Spinal cord (tissue), 10 donors: ENCODE measurements around the gene SGPP1. TPM values are rescaled to one million over a fixed set of nuclear protein-coding genes. Genes with fewer than 3 reads are reported as not detected.
"Not testable (repeated sequence)": the region's sequence is repeated elsewhere in the genome, so short reads cannot be mapped to it uniquely, and the experiment has no call there.

Experiments
- DNase-seq, 6 donors: peaks; one replicate each; pipeline versions ENCODE4 v3.0.0 to v3.0.0-alpha.2; 2013 to 2015; ENCODE audit warnings: low spot score in 6 of 6, low read depth in 4 of 6
- H3K27ac ChIP-seq: one replicate; pipeline ENCODE4 v1.5.1; 2013; ENCODE audit warnings: low read depth, low read length, control low read depth
- H3K27me3 ChIP-seq: one replicate; pipeline ENCODE4 v1.6.1; 2013; ENCODE audit warnings: low read length; ENCODE audit not compliant: control insufficient read depth, insufficient read depth
- H3K36me3 ChIP-seq: one replicate; pipeline ENCODE4 v1.6.1; 2013; ENCODE audit warnings: low read length; ENCODE audit not compliant: control insufficient read depth, insufficient read depth
- H3K4me1 ChIP-seq: one replicate; pipeline ENCODE4 v1.6.1; 2013; ENCODE audit warnings: low read length; ENCODE audit not compliant: control insufficient read depth, insufficient read depth
- H3K4me3 ChIP-seq: one replicate; pipeline ENCODE4 v1.5.1; 2013; ENCODE audit warnings: low read depth, low read length, control low read depth
- H3K9me3 ChIP-seq: one replicate; pipeline ENCODE4 v1.6.1; 2013; ENCODE audit warnings: low read length; ENCODE audit not compliant: control insufficient read depth, insufficient read depth
- WGBS: methylation state at CpG from one replicate; pipeline ENCODE4 v1.1.5; 2013; ENCODE audit warnings: missing lambda C conversion rate; ENCODE audit not compliant: insufficient coverage; 5-methylcytosine and 5-hydroxymethylcytosine counted together
- polyA plus RNA-seq, 2 donors: library from polyadenylated mRNA; unstranded; fragments of 120-200 nt; gene quantifications; one replicate each; pipeline ENCODE4 v1.2.1, GENCODE V29; 2013; ENCODE audit not compliant: insufficient read length in 2 of 2
- total RNA-seq, 2 donors: library from RNA; depleted of rRNA in 1 of 2; stranded (reverse); fragments of 120-200 nt in 1 of 2; fragments of >200 nt in 1 of 2; gene quantifications; one replicate each; pipeline versions ENCODE4 v1.2.3 to v1.2.4, GENCODE V29; 2013 to 2014
- donor health status: healthy.

SGPP1 gene
- total and polyA plus RNA-seq, 4 donors, result 17.1 to 52.0 (median 22.5) TPM

- peaks cover under 1% of the 10 kb centered on the region for H3K36me3 ChIP-seq
- WGBS, result no CpG with 5 or more reads among the region's 2 CpGs
- H3K27ac ChIP-seq, result no peak overlapping the region
- no peak overlapping the region for H3K4me3 ChIP-seq
- H3K4me1 ChIP-seq, result no peaks in the 10 kb centered on the region
- H3K27me3 ChIP-seq, result no peaks in the 10 kb centered on the region
- DNase-seq, result no peak
- H3K9me3 ChIP-seq, result no peaks in the 10 kb centered on the region
Observed at GRCh38 chr14:63709589-63709988, 18.3 kb downstream of the SGPP1 start.

- Histone ChIP-seq H3K4me1 (no peaks in the 10 kb centered on the region), H3K4me3 (no peak overlapping the region), H3K36me3 (no peaks in the 10 kb centered on the region), H3K27ac (no peak overlapping the region), H3K9me3 (no peaks in the 10 kb centered on the region), H3K27me3 (no peaks in the 10 kb centered on the region)
- 100% methylated on average over 2 of the region's 8 CpGs for WGBS
- no peak for DNase-seq
Observed at GRCh38 chr14:63707216-63707615, 20.6 kb downstream of the SGPP1 start.

GRCh38 chr14:63705561-63706070 is 22.2 kb downstream of the SGPP1 start:
- WGBS, result no CpG with 5 or more reads among the region's 4 CpGs
- H3K4me3 ChIP-seq, result no peak overlapping the region
- no peaks in the 10 kb centered on the region for H3K4me1 ChIP-seq
- H3K36me3 ChIP-seq, result no peaks in the 10 kb centered on the region
- no peaks in the 10 kb centered on the region for H3K27me3 ChIP-seq
- no peak overlapping the region for H3K27ac ChIP-seq
- no peaks in the 10 kb centered on the region for H3K9me3 ChIP-seq
- DNase-seq, result no peak

GRCh38 chr14:63702530-63702929 is 25.3 kb downstream of the SGPP1 start:
- not testable (repeated sequence) for H3K27me3 ChIP-seq, H3K27ac ChIP-seq, H3K36me3 ChIP-seq, H3K4me3 ChIP-seq, DNase-seq, H3K4me1 ChIP-seq, H3K9me3 ChIP-seq
- 100% methylated on average over 3 of the region's 4 CpGs for WGBS

GRCh38 chr14:63701606-63702299 is 26.1 kb downstream of the SGPP1 start:
- Histone ChIP-seq H3K4me1 (no peaks in the 10 kb centered on the region), H3K36me3 (no peaks in the 10 kb centered on the region), H3K27me3 (no peaks in the 10 kb centered on the region), H3K9me3 (no peaks in the 10 kb centered on the region), H3K4me3 (no peak overlapping the region), H3K27ac (no peak overlapping the region)
- no CpG with 5 or more reads among the region's 2 CpGs for WGBS
- DNase-seq, result no peak

GRCh38 chr14:63692310-63693020 is 35.4 kb downstream of the SGPP1 start:
- Histone ChIP-seq H3K4me1 (no peaks in the 10 kb centered on the region), H3K4me3 (no peak overlapping the region), H3K27me3 (no peaks in the 10 kb centered on the region), H3K36me3 (peaks cover 3% of the 10 kb centered on the region), H3K9me3 (no peaks in the 10 kb centered on the region), H3K27ac (no peak overlapping the region)
- DNase-seq, result no peak
- WGBS, result 67% methylated on average over 1 of the region's 5 CpGs

- 100% methylated on average over 1 of the region's 3 CpGs for WGBS
- Histone ChIP-seq H3K27ac (no peak overlapping the region), H3K36me3 (no peaks in the 10 kb centered on the region), H3K4me1 (no peaks in the 10 kb centered on the region), H3K27me3 (no peaks in the 10 kb centered on the region), H3K4me3 (no peak overlapping the region), H3K9me3 (no peaks in the 10 kb centered on the region)
- no peak for DNase-seq
Observed at GRCh38 chr14:63689132-63689531, 38.7 kb downstream of the SGPP1 start.

GRCh38 chr14:63686926-63687325 is 40.9 kb downstream of the SGPP1 start:
- H3K4me3 ChIP-seq, result no peak overlapping the region
- no peaks in the 10 kb centered on the region for H3K36me3 ChIP-seq
- no peak overlapping the region for H3K27ac ChIP-seq
- H3K9me3 ChIP-seq, result no peaks in the 10 kb centered on the region
- no peak for DNase-seq
- H3K4me1 ChIP-seq, result no peaks in the 10 kb centered on the region
- no peaks in the 10 kb centered on the region for H3K27me3 ChIP-seq

- WGBS, result no CpG with 5 or more reads among the region's 1 CpG
- no peak overlapping the region for H3K4me3 ChIP-seq
- no peak for DNase-seq
Observed at GRCh38 chr14:63685401-63685800, 42.5 kb downstream of the SGPP1 start.

More at GRCh38 chr14:63685401-63685800, 42.5 kb downstream of the SGPP1 start:
- Histone ChIP-seq H3K27ac (no peak overlapping the region), H3K36me3 (no peaks in the 10 kb centered on the region), H3K4me1 (no peaks in the 10 kb centered on the region), H3K9me3 (no peaks in the 10 kb centered on the region), H3K27me3 (no peaks in the 10 kb centered on the region)
